ENCODE measurements around the gene PEF1. TPM values are rescaled to one million over a fixed set of nuclear protein-coding genes. Genes with fewer than 3 reads are reported as not detected.

PEF1 gene
- total and polyA plus RNA-seq, 2 experiments from 2014 or later, result 22.3 to 68.5 TPM

DNA sequence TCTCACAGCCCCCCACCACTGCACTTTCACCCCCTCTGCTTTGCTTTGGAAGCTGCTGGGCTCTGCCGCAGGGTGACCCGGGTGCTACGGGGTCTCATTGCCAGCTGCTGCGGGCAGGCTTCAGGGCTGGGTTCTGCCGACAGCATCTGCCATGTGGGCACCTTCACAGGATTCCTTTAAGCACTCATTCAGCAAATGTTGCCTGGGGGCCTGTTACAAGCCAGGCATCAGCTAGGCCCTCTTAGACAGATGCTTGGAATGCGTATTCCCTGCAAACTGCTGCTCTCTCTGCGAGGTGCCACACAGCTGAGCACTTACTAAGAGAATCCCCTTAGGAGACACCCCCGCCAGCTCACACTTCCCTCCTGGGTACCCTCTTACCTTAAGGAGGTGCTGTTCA lies 29.9 kb upstream of the PEF1 start:
- no peak overlapping the region for H3K4me3 Mint-ChIP-seq
- H2AFZ ChIP-seq, result no peak overlapping the region
- H3K4me3 ChIP-seq, result no peak overlapping the region
- H3K36me3 Mint-ChIP-seq (ENCODE audit: low read depth), result no peaks in the 10 kb centered on the region; the same call in 2 of the 3 replicates
- H3K27me3 ChIP-seq (ENCODE audit: insufficient read depth), result no peaks in the 10 kb centered on the region
- H3F3A ChIP-seq (replicated peaks; ENCODE audit: low read depth), result no peaks in the 10 kb centered on the region
- H3K27ac Mint-ChIP-seq, result 0 out of 2 replicates have a peak overlapping the region, but pooled peaks have one; percentile 31
- TF ChIP-seq NANOG (IDR thresholded peaks at IDR 0.05; ENCODE audit: borderline replicate concordance) (no peak), POLR2AphosphoS5 (IDR thresholded peaks at IDR 0.05; ENCODE audit: low read depth) (no peak), ZNF114 (CRISPR knock-in tag; IDR thresholded peaks at IDR 0.05) (no peak), EZH2phosphoT487 (IDR thresholded peaks at IDR 0.05; ENCODE audit: unreplicated experiment) (no peak), JUNB (IDR thresholded peaks at IDR 0.05; ENCODE audit: unreplicated experiment) (no peak), ETS1 (IDR thresholded peaks at IDR 0.05) (no peak), CREB1 (CRISPR knock-in tag; IDR thresholded peaks at IDR 0.05; ENCODE audit: low read depth) (no peak), EZH2 (IDR thresholded peaks at IDR 0.05; ENCODE audit: low read depth, unreplicated experiment) (no peak), STAT1 (IDR thresholded peaks at IDR 0.05; ENCODE audit: unreplicated experiment) (no peak)
- TF ChIP-seq, protein P1, sequence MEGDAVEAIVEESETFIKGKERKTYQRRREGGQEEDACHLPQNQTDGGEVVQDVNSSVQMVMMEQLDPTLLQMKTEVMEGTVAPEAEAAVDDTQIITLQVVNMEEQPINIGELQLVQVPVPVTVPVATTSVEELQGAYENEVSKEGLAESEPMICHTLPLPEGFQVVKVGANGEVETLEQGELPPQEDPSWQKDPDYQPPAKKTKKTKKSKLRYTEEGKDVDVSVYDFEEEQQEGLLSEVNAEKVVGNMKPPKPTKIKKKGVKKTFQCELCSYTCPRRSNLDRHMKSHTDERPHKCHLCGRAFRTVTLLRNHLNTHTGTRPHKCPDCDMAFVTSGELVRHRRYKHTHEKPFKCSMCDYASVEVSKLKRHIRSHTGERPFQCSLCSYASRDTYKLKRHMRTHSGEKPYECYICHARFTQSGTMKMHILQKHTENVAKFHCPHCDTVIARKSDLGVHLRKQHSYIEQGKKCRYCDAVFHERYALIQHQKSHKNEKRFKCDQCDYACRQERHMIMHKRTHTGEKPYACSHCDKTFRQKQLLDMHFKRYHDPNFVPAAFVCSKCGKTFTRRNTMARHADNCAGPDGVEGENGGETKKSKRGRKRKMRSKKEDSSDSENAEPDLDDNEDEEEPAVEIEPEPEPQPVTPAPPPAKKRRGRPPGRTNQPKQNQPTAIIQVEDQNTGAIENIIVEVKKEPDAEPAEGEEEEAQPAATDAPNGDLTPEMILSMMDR (conservative IDR thresholded peaks at IDR 0.05; ENCODE audit: low read depth in 2 of 2), result no peak
- TF ChIP-seq, protein P2, sequence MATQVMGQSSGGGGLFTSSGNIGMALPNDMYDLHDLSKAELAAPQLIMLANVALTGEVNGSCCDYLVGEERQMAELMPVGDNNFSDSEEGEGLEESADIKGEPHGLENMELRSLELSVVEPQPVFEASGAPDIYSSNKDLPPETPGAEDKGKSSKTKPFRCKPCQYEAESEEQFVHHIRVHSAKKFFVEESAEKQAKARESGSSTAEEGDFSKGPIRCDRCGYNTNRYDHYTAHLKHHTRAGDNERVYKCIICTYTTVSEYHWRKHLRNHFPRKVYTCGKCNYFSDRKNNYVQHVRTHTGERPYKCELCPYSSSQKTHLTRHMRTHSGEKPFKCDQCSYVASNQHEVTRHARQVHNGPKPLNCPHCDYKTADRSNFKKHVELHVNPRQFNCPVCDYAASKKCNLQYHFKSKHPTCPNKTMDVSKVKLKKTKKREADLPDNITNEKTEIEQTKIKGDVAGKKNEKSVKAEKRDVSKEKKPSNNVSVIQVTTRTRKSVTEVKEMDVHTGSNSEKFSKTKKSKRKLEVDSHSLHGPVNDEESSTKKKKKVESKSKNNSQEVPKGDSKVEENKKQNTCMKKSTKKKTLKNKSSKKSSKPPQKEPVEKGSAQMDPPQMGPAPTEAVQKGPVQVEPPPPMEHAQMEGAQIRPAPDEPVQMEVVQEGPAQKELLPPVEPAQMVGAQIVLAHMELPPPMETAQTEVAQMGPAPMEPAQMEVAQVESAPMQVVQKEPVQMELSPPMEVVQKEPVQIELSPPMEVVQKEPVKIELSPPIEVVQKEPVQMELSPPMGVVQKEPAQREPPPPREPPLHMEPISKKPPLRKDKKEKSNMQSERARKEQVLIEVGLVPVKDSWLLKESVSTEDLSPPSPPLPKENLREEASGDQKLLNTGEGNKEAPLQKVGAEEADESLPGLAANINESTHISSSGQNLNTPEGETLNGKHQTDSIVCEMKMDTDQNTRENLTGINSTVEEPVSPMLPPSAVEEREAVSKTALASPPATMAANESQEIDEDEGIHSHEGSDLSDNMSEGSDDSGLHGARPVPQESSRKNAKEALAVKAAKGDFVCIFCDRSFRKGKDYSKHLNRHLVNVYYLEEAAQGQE (IDR thresholded peaks at IDR 0.05; ENCODE audit: unreplicated experiment), result no peak
- no peaks in the 10 kb centered on the region for H3K36me3 ChIP-seq (ENCODE audit: insufficient read depth)
- H3K79me2 ChIP-seq (replicated peaks; ENCODE audit: insufficient read depth), result no peaks in the 10 kb centered on the region
- no peak overlapping the region for H3K27ac ChIP-seq (ENCODE audit: low read depth)
- ATAC-seq (no peak; the same call in 2 of the 3 replicates), DNase-seq (ENCODE audit: low spot score) (no peak)
- H3K9me3 Mint-ChIP-seq, result no peaks in the 10 kb centered on the region
- no peak overlapping the region for H3K4me2 ChIP-seq
- no peaks in the 10 kb centered on the region for H4K20me1 ChIP-seq (replicated peaks; ENCODE audit: insufficient read depth)
- H3K4me1 ChIP-seq (ENCODE audit: insufficient read depth), result peaks cover 14% of the 10 kb centered on the region
- H3K4me1 Mint-ChIP-seq, result peaks cover 22% of the 10 kb centered on the region
- H3K9me2 ChIP-seq (ENCODE audit: insufficient read depth), result no peaks in the 10 kb centered on the region
- peaks cover 7% of the 10 kb centered on the region for H3K27me3 Mint-ChIP-seq (ENCODE audit: insufficient read depth, low read depth, poor library complexity)

Measured in GM23338 (cell line).